Measurements from ENCODE around the gene SULT1A3. TPM values are rescaled to one million over a fixed set of nuclear protein-coding genes. Genes with fewer than 3 reads are reported as not detected.
"Not testable (repeated sequence)": the region's sequence is repeated elsewhere in the genome, so short reads cannot be mapped to it uniquely, and the experiment has no call there.

SULT1A3 gene
- total RNA-seq: 21.0 TPM

GRCh38 chr16:30199049-30199448, at the start of gene SULT1A3:
SULT1A3 (plus strand) TSS chr16:30199255; CDS start chr16:30200729, 1,474 bp downstream.
- ATAC-seq: peak; percentile 7
- intact Hi-C loops (cut with DNase I); DNase-seq (ENCODE audit: low spot score): not testable (repeated sequence)

- intact Hi-C loops (cut with DNase I): no loop called here
- DNase-seq (ENCODE audit: low spot score): no peak
- no peak for ATAC-seq
Observed at GRCh38 chr16:30151091-30151490, 48.0 kb upstream of the SULT1A3 start.

DNA sequence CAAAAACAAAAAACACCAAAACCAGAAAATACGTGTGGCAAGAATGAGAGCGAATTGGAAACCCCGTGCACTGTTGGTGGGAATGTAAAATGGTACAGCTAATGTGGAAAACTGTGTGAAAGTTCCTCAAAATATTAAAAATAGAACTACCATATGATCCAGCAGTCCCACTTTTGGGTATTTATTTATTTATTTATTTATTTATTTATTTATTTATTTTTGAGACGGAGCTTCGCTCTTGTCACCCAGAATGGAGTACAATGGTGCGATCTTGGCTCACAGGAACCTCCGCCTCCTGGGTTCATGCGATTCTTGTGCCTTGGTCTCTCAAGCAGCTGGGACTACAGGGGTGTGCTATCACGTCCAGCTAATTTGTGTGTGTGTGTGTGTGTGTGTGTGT, 46.5 kb upstream of the SULT1A3 start:
- ATAC-seq (no peak), DNase-seq (ENCODE audit: low spot score) (no peak)
- intact Hi-C loops (cut with DNase I): no loop called here

GRCh38 chr16:30155188-30155587, 43.9 kb upstream of the SULT1A3 start:
- no peak for DNase-seq (ENCODE audit: low spot score)
- intact Hi-C loops (cut with DNase I): no loop called here
- no peak for ATAC-seq

- intact Hi-C loops (cut with DNase I): no loop called here
- ATAC-seq: no peak
- DNase-seq (ENCODE audit: low spot score): no peak
Observed at GRCh38 chr16:30157214-30157613, 41.8 kb upstream of the SULT1A3 start.

- no peak for ATAC-seq
- intact Hi-C loops (cut with DNase I): no loop called here
- DNase-seq (ENCODE audit: low spot score): no peak
Observed at GRCh38 chr16:30163538-30163937, 35.5 kb upstream of the SULT1A3 start.

DNA sequence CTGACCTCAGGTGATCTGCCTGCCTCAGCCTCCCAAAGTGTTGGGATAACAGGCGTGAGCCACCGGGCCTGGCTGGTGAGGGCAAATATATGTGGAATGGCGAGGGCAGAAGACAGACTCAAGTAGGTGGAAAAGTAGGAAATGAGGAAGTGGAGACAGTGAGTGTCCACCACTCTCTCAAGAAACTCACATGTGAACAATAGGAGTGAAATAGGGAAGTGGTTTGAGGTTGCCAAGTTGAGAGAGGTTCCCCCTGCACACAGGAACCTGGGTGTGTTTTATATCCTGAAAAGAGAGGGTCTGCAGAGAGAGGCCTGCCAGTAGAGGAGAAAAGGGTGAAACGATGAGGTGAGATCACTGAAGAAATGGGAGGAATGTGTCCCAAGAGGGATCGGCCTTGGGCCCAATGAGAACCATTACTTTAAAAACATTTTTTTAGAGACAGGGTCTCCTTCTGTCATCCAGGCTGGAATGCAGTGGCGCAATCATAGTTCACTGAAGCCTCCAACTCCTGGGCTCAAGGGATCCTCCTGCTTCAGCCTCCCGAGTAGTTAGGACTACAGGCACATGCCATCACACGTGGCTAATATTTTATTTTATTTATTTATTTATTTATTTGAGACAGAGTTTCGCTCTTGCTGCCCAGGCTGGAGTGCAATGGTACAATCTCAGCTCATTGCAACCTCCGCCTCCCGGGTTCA, 32.7 kb upstream of the SULT1A3 start:
- intact Hi-C loops (cut with DNase I): no loop called here
- ATAC-seq (peak; percentile 63), DNase-seq (ENCODE audit: low spot score) (no peak)

DNA sequence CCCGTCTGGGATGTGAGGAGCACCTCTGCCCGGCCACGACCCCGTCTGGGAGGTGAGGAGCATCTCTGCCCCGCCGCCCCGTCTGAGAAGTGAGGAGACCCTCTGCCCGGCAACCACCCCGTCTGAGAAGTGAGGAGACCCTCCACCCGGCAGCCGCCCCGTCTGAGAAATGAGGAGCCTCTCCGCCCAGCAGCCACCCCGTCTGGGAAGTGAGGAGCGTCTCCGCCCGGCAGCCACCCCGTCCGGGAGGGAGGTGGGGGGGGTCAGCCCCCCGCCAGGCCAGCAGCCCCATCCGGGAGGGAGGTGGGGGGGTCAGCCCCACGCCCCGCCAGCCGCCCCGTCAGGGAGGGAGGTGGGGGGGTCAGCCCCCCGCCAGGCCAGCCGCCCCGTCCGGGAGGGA, 30.3 kb upstream of the SULT1A3 start:
- ATAC-seq; DNase-seq (ENCODE audit: low spot score); intact Hi-C loops (cut with DNase I): not testable (repeated sequence)

DNA sequence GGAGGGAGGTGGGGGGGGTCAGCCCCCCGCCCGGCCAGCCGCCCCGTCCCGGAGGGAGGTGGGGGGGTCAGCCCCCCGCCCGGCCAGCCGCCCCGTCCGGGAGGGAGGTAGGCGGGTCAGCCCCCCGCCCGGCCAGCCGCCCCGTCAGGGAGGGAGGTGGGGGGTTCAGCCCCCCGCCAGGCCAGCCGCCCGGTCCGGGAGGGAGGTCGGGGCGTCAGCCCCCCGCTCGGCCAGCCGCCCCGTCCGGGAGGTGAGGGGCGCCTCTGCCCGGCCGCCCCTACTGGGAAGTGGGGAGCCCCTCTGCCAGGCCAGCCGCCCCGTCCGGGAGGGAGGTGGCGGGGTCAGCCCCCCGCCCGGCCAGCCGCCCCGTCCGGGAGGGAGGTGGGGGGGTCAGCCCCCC, 29.6 kb upstream of the SULT1A3 start:
- DNase-seq (ENCODE audit: low spot score); ATAC-seq; intact Hi-C loops (cut with DNase I): not testable (repeated sequence)

- DNase-seq (ENCODE audit: low spot score): not testable (repeated sequence)
Observed at GRCh38 chr16:30170145-30170544, 28.9 kb upstream of the SULT1A3 start.

GRCh38 chr16:30173054-30173453, 26.0 kb upstream of the SULT1A3 start:
- ATAC-seq (no peak), DNase-seq (ENCODE audit: low spot score) (no peak)
- intact Hi-C loops (cut with DNase I): no loop called here

More at GRCh38 chr16:30170145-30170544, 28.9 kb upstream of the SULT1A3 start:
- intact Hi-C loops (cut with DNase I); ATAC-seq: not testable (repeated sequence)

- intact Hi-C loops (cut with DNase I); ATAC-seq; DNase-seq (ENCODE audit: low spot score): not testable (repeated sequence)
Observed at GRCh38 chr16:30176876-30177275, 22.2 kb upstream of the SULT1A3 start.

GRCh38 chr16:30179195-30179594, 19.9 kb upstream of the SULT1A3 start:
- no peak for DNase-seq (ENCODE audit: low spot score)
- intact Hi-C loops (cut with DNase I): no loop called here
- no peak for ATAC-seq

GRCh38 chr16:30179931-30180330, 19.1 kb upstream of the SULT1A3 start:
- intact Hi-C loops (cut with DNase I): no loop called here
- DNase-seq (ENCODE audit: low spot score) (no peak), ATAC-seq (no peak)

DNA sequence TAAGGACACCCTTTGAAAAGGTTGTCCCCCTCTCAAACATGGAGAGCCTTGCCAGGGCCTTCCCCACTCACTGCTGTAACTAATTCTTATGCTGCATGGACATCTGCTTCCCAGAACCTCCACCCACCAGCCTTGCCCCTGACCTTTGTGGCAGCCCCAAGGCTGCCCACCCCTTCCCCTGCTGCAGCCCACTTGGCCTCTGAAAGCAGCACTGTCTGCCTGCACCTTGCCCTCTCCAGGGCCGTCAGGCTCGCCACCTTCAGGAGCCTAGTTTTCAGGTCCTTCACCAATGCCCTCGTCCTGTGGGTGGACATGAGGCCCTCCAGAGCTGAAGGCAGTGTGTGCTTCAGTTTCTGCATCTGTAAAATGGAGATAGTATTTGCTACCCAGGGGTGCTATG, 18.3 kb upstream of the SULT1A3 start:
- ATAC-seq: no peak
- DNase-seq (ENCODE audit: low spot score): no peak
- intact Hi-C loops (cut with DNase I): no loop called here

DNA sequence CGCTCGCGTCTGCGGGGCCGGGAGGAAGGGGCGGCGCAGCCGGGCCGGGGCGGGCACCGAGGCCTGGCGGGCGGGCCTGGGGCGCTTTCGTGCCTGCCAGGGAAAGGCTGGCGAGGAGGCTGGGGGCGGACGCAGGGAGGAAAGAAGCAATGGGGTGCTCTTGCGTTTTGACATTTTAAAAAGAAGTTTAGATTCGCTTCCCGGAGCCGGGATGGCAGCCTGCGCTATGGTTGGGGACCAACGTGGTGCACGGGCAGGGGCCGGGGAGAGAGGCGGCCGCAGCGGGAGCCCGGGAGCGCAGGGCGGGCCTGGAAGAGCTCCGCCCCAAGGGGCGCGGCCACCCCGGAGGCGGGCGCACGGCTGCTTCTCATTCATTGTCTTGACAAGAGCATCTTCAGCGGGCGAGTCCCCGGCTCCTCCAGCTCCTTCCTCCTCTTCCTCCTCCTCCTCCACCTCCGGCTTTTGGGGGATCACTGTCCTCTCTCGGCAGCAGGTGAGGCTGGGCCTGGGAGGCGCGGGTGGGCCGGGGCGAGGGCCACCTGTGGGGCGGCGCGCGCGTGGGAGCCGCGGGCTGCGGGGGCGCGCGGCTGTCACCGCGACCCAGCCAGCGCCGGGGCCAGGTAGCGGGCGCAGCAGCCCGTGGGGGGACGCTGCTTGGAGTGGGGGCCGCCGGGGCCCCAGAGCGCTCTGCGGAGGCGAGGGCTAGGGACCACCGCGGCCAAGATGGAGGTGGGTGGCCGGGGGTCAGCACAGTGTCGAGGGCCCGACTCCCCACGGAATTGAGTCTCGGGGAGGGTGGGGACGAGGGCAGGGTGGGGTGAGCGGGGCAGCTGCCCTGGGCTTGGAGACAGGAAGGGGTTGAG, 15.6 kb upstream of the SULT1A3 start, which contains the start of gene CORO1A:
Gene CORO1A (plus strand): TSS at position 370 of the 863 bp plus-strand sequence. CDS start 1,608 bp downstream, outside the sequence.
- peak; percentile 88 for ATAC-seq
- peak; percentile 91 for DNase-seq (ENCODE audit: low spot score)
- intact Hi-C loops (cut with DNase I): no loop called here

DNA sequence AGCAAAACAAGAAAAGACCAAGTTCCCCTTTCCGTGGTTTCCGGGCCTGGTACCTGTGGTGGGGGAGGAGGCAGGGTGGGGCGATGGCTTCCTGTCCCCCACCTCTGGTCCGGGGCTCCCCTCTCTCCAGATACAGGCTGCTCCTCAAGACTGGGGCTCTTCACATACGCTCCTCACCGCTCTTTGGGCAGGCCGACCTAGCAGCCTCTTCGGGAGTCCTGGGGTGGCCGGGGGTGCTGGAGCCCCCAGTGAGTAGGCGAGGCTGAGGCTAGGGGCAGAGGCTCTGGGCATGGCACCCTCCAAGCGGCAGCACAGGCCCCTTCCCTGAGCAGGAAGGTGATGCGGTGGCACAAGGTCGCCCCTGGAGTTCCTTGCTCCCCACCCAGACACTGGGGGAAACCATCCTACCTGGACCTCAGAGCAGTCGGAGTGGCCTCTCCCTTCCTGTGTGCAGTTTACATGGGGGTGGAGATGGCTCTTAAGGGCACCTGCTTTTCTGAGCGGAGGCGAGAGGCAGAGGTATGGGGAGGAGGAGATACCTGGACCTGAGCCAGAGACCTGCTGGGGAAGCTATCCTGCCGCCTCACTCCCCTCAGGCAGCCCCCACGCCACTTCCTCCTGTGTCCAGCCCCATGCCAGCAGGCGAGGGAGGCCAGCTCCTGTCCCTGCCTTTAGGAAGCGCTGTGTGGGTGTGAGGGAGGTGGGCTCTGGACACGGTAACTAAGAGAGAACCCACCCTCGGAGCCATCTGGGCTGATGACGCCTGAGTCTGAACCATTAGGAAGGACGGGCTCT, 14.8 kb upstream of the SULT1A3 start:
- DNase-seq (ENCODE audit: low spot score): no peak
- no peak for ATAC-seq
- intact Hi-C loops (cut with DNase I): no loop called here

DNA sequence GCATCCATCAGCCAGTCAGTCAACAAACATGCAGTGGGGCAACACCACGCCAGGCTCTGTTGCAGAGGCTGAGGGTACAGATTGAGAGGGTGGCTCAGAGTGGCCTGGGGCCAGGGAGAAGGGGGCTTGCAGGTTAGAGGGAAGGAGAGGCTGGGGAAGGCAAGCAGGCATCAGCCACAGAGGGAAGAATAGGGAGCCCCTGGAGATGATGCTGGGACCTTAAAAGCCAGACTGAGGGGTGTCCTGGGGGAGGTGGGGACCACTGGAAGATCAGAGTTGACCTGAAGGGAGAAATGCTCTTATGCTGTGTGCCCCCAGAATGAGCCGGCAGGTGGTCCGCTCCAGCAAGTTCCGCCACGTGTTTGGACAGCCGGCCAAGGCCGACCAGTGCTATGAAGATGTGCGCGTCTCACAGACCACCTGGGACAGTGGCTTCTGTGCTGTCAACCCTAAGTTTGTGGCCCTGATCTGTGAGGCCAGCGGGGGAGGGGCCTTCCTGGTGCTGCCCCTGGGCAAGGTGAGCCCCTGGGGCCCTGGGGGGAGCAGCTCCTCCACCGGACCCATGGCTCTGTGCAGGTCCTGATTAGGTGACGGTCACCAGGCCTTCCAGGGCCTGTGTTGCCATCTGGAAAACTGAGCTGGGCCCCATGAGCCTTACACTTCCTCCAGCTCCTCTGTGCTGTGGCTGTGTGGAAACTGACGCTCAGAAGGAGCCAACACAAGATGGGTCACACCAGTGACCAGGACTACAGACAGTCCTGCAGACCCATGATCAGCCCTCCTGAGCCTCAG, 14.0 kb upstream of the SULT1A3 start:
- no peak for DNase-seq (ENCODE audit: low spot score)
- no peak for ATAC-seq

More for the DNA sequence above, 14.0 kb upstream of the SULT1A3 start:
- intact Hi-C loops (cut with DNase I): no loop called here

Data from sciatic nerve (tissue), 2 donors.